ENCODE measurements around the gene AIG1.

GRCh38 chr6:143117108-143117507 is 56.4 kb downstream of the AIG1 start:
- TF ChIP-seq CTCF (conservative IDR thresholded peaks at IDR 0.05; ENCODE audit: low read length) (no peak), EZH2phosphoT487 (IDR thresholded peaks at IDR 0.05; ENCODE audit: borderline replicate concordance, low read depth, low read length) (no peak)
